Measurements from ENCODE around the gene KDM4C.

DNA sequence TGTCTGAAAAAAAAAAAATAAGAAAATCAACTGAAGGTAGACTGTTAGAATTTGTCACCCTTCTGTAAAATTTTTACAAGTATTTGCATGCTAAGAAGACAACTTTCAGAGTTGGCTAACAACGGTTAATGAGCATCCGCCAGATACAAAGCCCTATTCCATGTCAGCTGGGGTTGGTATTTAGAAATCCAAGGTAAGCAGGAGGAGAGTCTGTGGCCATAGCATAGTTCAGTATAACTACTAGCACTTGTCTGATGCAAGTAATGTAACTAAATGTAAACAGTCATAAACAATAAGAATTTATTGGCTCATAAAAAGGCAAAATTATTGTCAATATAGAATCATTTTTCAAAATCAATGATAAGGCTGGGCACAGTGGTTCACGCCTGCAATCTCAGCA is 45.7 kb upstream of the KDM4C start:
- TF ChIP-seq EZH2 (IDR thresholded peaks at IDR 0.05) (no peak), POLR2AphosphoS5 (IDR thresholded peaks at IDR 0.05; ENCODE audit: borderline replicate concordance, low read depth, low read length) (no peak), FOXP2 (optimal IDR thresholded peaks at IDR 0.05; ENCODE audit: control extremely low read depth, extremely low read length, insufficient read depth) (no peak)

Measured in SK-N-MC (cell line).